ENCODE results near the gene GREM2. TPM values are rescaled to one million over a fixed set of nuclear protein-coding genes. Genes with fewer than 3 reads are reported as not detected.

Gene GREM2
- polyA plus RNA-seq, 12 donors: 3.1 to 17.8 (median 5.2) TPM; not detected in 1

DNA sequence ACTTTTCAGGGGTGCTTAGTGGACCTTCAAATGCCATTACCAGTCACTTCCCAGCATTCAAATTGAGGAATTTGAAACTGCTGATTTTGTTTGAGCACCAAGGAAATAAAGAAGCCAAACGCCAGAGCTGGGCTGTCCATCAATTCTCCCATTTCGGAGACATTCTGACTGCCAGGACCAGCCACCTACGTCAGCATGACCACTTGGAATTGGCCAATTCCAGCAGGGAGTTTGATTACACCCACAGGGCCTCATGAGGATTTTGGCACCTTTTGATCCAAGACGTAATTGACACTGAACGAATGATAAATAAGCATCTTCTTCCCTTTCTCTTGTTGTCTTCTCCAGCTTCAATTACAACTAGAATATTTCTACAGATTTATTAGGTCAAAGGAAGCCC lies 40.2 kb downstream of the GREM2 start:
- DNase-seq: no peak

DNA sequence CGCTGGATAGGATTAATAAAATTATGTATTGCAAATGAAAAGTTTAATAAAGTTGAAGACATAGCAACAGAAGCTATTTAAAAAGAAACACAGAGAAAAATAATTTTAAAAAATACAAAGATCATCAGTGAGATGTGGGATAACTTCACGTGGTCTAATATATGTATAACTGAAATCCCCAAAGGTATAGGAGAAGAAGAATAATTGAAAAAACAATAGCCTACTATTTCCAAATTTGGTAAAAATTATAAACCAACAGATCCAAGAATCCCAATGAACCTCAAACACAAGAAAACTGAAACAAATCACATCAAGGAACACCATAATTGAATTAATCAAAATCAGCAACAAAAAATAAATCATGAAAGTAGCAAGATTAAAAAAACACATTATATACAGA lies 44.9 kb downstream of the GREM2 start:
- no peak for DNase-seq

GRCh38 chr1:240562779-240563178 lies 49.2 kb downstream of the GREM2 start:
- DNase-seq: no peak

GRCh38 chr1:240562111-240562590 lies 49.8 kb downstream of the GREM2 start:
- no peak for DNase-seq

DNA sequence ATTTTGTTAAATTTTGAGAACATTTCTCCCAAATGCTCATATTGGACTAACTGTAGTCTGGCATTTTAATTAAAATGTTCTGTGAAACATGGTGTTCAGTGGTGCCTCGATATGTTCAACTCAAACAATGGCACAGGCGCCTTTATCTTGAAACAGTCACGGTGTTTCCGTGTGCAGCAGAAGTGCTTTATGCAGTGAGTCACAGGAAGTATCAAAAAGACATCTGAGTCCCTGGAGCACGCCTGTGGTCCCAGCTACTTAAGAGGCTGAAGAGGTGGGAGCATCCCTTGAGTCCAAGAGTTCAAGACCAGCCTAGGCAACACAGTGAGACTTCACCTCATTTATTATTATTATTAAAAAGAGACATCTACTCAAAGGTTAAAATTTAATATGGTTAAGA lies 52.2 kb downstream of the GREM2 start:
- DNase-seq: no peak

- DNase-seq: no peak
Measured at GRCh38 chr1:240555524-240555923, 56.4 kb downstream of the GREM2 start.

GRCh38 chr1:240553351-240553750 lies 58.6 kb downstream of the GREM2 start:
- DNase-seq: no peak

DNA sequence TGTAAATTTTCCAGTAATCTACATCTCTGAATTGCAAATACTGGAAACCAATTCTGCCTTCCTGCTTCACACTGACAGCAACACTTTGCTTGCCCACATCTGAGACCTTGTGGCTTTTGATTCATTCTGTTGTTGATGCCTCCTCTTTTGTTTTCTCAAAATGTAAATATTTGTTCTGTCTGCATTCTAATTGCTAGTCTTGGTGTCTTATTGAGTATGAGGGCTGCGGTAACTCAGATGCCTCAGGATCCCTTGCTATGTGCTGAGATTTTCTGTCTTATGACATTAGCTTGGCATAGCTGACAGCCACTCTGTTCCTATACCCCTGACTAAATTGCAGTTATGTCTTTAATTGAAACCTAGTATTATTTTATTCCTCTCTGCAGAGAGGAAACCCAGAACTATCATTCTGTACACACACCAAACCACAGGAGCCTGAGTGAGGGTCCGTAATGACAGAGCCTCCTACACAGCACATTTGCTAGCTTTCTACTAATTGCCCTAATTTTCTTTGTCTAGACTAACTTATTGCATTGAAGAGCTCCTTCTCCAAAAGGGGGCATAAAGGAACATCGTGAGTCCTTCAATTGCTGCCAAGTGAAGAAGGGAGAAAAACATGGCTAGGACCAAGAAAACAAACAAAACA lies 72.1 kb downstream of the GREM2 start:
- no peak for DNase-seq

- peak; percentile 35 for DNase-seq
Measured at GRCh38 chr1:240538776-240539430, 73.1 kb downstream of the GREM2 start.

DNA sequence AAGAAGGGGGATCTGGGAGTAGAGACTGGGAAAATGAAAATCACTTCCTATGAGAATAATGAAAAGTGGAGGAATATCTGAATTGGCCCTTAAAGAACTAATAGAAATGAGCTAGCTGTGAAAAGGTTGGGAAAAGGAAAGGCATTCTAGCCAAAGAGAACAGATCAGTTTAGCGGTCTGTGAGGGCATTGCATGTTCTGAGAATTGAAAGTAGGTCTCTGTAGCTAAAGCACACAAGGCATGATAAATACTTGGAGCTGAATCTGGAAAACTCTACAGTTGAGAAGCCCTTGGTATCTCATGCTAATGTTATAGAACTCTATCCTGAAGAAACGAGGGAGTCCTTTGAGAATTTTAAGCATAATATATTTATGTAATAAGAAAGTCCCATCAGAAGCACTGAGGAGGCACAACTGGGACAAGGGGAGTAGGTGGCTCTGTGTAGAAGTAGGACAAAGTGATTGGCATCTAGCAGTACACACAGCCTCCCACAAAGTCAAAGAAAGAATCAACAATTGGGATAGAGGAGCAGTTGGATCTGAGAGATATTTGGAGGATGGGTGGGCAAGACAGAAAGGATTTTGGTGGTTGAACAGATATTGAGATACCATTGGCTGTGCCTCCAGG lies 78.7 kb downstream of the GREM2 start:
- DNase-seq: no peak

GRCh38 chr1:240528591-240528990 lies 83.4 kb downstream of the GREM2 start:
- DNase-seq: no peak

- DNase-seq: no peak
Measured at GRCh38 chr1:240527086-240527485, 84.9 kb downstream of the GREM2 start.

DNA sequence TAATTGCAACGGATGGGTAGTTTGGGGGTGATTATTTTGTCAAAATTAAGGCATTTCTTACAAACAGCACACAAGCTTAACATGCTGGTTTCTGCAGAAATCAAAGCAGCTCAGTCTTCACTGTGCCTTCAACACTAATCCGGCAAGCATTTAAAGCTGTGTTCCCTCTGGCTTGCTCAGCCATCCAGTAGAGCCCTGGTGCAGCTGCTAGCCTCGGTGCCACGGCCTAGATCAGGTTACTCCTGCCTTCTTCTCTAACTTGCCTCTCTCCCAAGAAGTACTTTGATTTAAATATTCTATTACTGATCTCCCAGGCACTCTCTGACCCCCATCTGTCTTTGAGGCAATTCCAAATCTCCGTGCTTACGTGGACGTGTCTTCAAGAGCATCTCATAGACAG lies 85.6 kb downstream of the GREM2 start:
- DNase-seq: no peak

DNA sequence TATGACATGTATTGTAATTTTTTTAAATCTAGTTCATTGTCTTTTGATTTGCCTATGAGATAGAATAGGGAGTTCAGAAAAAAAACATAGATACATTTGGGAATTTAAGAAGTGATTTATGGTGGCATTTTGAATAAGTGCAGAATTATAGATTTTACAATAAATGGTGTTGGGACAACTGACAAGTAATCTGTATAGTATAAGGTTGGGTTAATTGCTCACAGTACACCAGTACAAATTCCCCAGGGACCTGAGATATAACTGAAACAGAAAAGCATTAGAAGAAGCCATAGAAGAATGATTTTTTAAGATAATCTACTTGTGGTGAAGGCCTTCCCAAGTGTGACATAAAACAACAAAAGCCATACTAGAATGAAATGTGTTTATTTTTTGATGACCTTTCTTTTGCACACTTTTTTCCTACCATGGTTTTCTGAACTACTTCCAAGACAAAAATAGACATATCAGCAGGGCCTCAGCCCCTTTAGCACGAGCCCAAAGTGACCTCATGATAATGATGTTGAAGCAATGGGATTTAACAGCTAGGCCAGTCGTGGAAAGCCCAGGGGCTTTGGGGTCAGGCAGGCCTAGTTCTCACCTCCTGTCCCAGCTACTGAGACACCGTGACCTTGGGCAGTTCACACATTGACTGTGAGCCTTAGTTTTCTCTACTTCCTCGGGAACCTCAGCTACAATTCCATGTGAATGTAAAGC lies 87.4 kb downstream of the GREM2 start:
- no peak for DNase-seq

DNA sequence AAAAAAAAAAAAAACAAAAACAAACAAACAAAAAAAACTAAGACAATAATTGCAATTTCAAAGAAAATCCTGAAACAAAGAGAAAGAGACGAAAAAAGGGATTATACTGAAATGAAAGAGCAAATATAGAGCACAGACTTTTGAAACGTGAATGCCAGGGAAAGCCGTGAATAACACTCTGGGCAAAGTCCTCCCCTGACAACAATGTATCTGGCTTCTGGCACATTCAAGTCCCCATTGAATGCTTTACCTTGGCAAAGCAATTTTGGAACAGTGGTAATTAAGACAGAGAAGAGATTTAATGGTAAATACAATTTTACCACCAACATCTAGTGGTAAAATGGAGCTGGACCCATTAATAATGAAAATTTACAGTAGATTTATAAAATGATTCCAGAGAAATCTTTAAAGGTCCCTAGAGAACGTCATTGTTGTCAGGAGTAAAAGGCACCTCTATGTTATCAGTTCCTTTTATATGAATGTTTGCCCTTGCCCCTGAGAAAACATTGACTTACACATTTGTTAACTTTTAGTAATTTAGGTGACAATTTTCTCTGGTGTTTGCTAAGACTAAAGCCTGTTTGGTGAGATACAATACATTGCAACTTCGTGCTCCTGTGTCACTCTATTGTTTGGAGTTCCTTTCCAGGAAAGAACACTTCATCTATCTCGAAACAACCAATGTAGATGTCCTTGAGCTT lies 89.7 kb downstream of the GREM2 start:
- no peak for DNase-seq

DNA sequence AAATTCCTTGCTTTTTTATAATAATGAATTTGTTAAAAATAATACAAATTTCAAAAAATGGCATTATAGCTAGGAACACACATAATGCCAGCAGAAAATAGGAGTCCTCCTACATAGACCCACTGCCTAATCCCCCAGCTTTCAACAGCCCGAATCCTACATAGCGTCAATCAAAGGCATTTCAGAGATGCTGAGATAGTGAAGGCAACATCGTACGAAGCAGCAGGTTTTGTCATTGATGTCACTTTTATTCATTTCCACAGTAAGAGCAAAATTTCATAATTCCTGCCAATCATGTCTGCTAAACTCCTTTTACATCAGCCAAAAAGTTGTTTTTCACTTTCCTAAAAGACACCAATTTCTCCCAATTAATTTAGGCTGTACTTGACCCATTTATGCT lies 94.1 kb downstream of the GREM2 start:
- no peak for DNase-seq

- DNase-seq: no peak
Measured at GRCh38 chr1:240516069-240516468, 95.9 kb downstream of the GREM2 start.

DNA sequence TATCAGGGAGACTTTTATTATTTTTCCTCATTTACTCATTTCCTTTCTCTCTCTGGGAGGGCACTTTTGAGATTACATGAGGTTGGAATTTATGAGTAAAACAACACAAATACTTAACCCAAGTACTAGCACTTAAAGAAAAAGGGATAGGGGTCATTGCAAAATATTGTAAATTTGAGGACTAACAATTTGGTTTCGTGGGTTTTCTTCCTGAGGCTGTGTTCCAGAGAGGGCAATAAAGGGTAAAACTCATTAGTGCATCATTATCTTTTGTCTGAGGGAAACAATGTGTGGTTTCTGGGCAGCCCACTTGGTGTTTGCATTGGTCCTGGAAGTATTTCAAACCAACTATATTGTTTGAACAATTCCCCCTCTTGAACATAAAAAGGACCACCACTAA lies 96.5 kb downstream of the GREM2 start:
- DNase-seq: no peak

DNA sequence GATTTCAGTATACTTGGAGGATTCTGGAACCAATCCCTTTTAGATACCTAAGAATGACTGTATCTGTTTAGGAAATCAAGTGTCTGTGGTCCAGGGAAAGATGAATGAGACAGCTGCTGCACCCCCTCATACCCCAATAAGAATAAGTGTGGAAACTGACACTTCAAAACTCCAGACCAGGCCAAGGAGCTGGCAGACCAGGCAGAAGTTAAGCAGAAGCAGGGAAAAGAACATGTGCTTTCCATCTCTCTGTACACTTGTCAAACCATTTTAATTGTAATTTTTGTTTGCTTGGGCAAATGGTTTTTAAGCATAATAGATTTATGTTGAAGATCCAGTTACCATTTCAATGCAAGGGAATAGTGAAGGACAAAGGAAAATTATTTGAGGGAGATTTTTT lies 100.2 kb downstream of the GREM2 start:
- DNase-seq: no peak

DNA sequence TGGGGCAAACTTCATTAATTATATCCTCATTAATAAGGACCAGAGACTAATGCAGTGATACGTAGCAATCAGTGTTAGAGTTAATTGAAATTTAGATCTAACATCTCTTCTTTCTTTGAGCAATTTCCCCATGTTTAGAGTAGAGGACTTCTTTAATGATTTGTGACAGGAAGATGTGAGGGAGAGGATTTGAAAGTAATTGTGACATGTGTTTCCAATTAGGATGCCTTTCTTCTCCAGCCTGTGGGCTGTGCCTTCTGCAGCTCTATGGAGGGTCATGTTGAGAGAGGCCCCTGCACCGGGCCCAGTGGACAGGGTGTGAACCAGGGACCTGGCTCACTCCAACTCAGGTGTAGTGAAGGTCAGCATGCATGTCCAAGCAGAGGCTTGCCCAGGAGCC lies 103.0 kb downstream of the GREM2 start:
- no peak for DNase-seq

- DNase-seq: no peak
Measured at GRCh38 chr1:240508201-240508600, 103.8 kb downstream of the GREM2 start.

DNA sequence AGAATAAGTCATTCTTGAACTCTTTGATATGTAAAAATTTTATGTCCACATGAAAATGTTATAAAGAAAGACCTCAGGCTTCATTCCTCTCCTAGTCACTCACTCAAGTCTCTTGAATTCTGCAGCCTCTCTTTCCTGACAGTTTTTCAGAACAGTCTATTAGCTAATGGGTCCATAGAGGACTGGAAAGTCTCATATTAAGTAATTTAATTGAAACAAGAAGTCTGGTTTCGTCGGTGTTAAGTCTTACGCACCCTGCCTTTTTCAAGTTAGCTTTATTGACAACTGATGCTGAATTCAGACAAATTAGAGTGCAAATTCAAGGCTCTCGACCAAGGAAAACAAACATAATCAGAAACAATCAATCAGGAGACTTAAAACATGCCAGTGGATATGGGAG lies 105.8 kb downstream of the GREM2 start:
- DNase-seq: no peak

Measured in muscle of arm (tissue), 12 donors.